Panc1 (cell line): ENCODE data around the gene NPSR1.

Experiments
- CTCF ChIP-seq: fragments of 450-650 bp; IDR thresholded peaks from 2 replicates; pipeline ENCODE4 v1.5.1; 2017; ENCODE audit warnings: mild to moderate bottlenecking
- REST ChIP-seq, 2 experiments: IDR thresholded peaks; 2 replicates each; pipeline ENCODE4 v1.6.1; 2011 to 2012; ENCODE audit warnings: low read depth in 2 of 2, control low read depth in 1 of 2, low read length in 1 of 2, mild to moderate bottlenecking in 1 of 2, moderate library complexity in 1 of 2; ENCODE audit not compliant: insufficient read depth in 1 of 2
- SIN3A ChIP-seq: IDR thresholded peaks from 2 replicates; pipeline ENCODE4 v1.6.1; 2012; ENCODE audit warnings: low read depth, mild to moderate bottlenecking, low read length, moderate library complexity, borderline replicate concordance; ENCODE audit not compliant: insufficient read depth
- TCF7L2 ChIP-seq: IDR thresholded peaks from 2 replicates; pipeline ENCODE4 v1.6.1; 2011; ENCODE audit warnings: mild to moderate bottlenecking, low read depth, low read length, inconsistent platforms

GRCh38 chr7:34622182-34622581, 35.8 kb upstream of the NPSR1 start:
- TF ChIP-seq CTCF (no peak), TCF7L2 (no peak), REST (IDR thresholded peaks at IDR 0.05; ENCODE audit: insufficient read depth in 1 of 2, low read depth in 2 of 2, low read length in 1 of 2) (no peak), SIN3A (no peak)
